OCI-LY7 (cell line): Measurements from ENCODE around the gene OLFML3. TPM values are rescaled to one million over a fixed set of nuclear protein-coding genes. Genes with fewer than 3 reads are reported as not detected.
A peak's percentile ranks its signal among the peaks of the same experiment; 100 is the strongest.

Experiments
- BruUV-seq: library from RNA; stranded (reverse); fragments of 400-500 nt; replicated peaks from 2 replicates; lab custom pipeline; 2021; lab: Mats Ljungman, UMichigan
- CTCF ChIA-PET: fragments of 300-600 bp; sonication (Branson Sonifier 250); formaldehyde crosslinking; loops from one replicate; lab custom pipeline; 2022; ENCODE audit warnings: antibody characterized with exemption; ENCODE audit not compliant: unreplicated experiment; lab: Charles Lee
- POLR2A ChIA-PET: fragments of 300-600 bp; sonication (Branson Sonifier 250); formaldehyde crosslinking; loops from one replicate; lab custom pipeline; 2022; ENCODE audit warnings: antibody characterized with exemption; lab: Charles Lee
- DNase-seq: peaks from one replicate; pipeline ENCODE4 v3.0.0-alpha.2; 2015; ENCODE audit warnings: low spot score
- H2AFZ ChIP-seq: fragments of 200-600 bp; sonication (generic), shearing (Covaris generic); 2 replicates; pipeline ENCODE4 v1.6.1; 2014; ENCODE audit warnings: mild to moderate bottlenecking, antibody characterized with exemption, low read length, moderate library complexity
- H3K27ac ChIP-seq: fragments of 200-600 bp; sonication (generic); 2 replicates; pipeline ENCODE4 v1.5.1; 2014; ENCODE audit warnings: mixed run types, low read depth, mild to moderate bottlenecking, moderate library complexity, low read length, inconsistent platforms; ENCODE audit not compliant: poor library complexity, severe bottlenecking
- H3K36me3 ChIP-seq: fragments of 200-600 bp; sonication (generic); 2 replicates; pipeline ENCODE4 v1.6.1; 2014; ENCODE audit warnings: mild to moderate bottlenecking, antibody characterized with exemption, low read length, moderate library complexity, mixed read lengths; ENCODE audit not compliant: insufficient read depth
- H3K4me1 ChIP-seq: fragments of 200-600 bp; sonication (generic); 2 replicates; pipeline ENCODE4 v1.5.1; 2014; ENCODE audit warnings: mild to moderate bottlenecking, low read length; ENCODE audit not compliant: insufficient read depth, poor library complexity, severe bottlenecking
- H3K4me2 ChIP-seq: fragments of 200-600 bp; sonication (generic); 2 replicates; pipeline ENCODE4 v1.6.1; 2014; ENCODE audit warnings: mild to moderate bottlenecking, low read length
- H3K4me3 ChIP-seq: fragments of 200-600 bp; sonication (generic); 2 replicates; pipeline ENCODE4 v1.5.1; 2014; ENCODE audit warnings: mild to moderate bottlenecking, low read depth, low read length; ENCODE audit not compliant: poor library complexity, severe bottlenecking
- H3K79me2 ChIP-seq: fragments of 200-600 bp; sonication (generic); 2 replicates; pipeline ENCODE4 v1.6.1; 2016; ENCODE audit warnings: low read depth, mild to moderate bottlenecking, low read length, moderate library complexity, mixed read lengths; ENCODE audit not compliant: insufficient read depth
- H3K9me2 ChIP-seq: fragments of 200-600 bp; sonication (generic); 2 replicates; pipeline ENCODE4 v1.6.1; 2016; ENCODE audit warnings: mild to moderate bottlenecking, low read length, mixed read lengths; ENCODE audit not compliant: insufficient read depth
- H3K9me3 ChIP-seq: fragments of 200-600 bp; sonication (generic); 2 replicates; pipeline ENCODE4 v1.6.1; 2014; ENCODE audit warnings: mild to moderate bottlenecking, mixed run types, low read length, mixed read lengths
- H4K20me1 ChIP-seq: fragments of 200-600 bp; sonication (generic); 2 replicates; pipeline ENCODE4 v1.6.1; 2014; ENCODE audit warnings: mild to moderate bottlenecking, antibody characterized with exemption, low read length, moderate library complexity, mixed read lengths; ENCODE audit not compliant: insufficient read depth
- EZH2phosphoT487 ChIP-seq: fragments of 200-600 bp; sonication (generic); IDR thresholded peaks from 2 replicates; pipeline ENCODE4 v1.6.1; 2018; ENCODE audit warnings: low read depth, borderline replicate concordance, mild to moderate bottlenecking, mixed run types, antibody characterized with exemption, low read length, moderate library complexity, mixed read lengths
- intact Hi-C: fragments of 100-400 bp; cut with micrococcal nuclease; formaldehyde crosslinking; loops from one replicate; pipeline ENCODE4 v1.10.0; 2022; ENCODE audit not compliant: unreplicated experiment
- total RNA-seq, 2 experiments: library from RNA; depleted of rRNA in 1 of 2; stranded (reverse); fragments of >200 nt in 1 of 2; shearing (Covaris generic) in 1 of 2; gene quantifications; 2 replicates each; pipeline ENCODE4 v1.2.3, GENCODE V29; 2014 to 2022
- TF ChIP-seq, protein P1 (sequence below): fragments of 200-600 bp; sonication (generic); conservative IDR thresholded peaks from 2 replicates; pipeline ENCODE4 v1.5.1; 2014; ENCODE audit warnings: mild to moderate bottlenecking, antibody characterized with exemption, low read length, moderate library complexity, mixed read lengths

The OLFML3 gene
- total RNA-seq, 2 experiments from 2014 or later, result 0.34 to 0.44 TPM

DNA sequence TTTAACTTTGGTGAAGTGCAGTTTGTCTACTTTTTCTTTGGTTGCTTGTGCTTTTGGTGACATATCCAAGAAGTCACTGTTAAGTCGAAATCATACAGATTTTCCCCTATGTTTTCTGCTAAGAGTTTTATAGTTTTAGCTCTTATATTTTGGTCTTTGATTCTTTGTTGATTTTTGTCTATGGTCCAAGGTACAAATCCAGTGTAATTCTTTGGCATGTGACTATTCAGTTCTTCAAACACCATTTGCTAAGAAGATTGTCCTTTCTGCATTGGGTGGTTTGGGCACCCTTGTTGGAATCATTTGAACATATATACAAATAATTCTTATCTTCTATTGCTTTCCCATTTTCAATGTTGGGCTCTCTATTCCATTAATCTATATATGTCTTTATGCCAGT is 33.9 kb upstream of the OLFML3 start:
- ChIA-PET CTCF (no interaction called here), POLR2A (interaction anchor here (1.0 to 3.2 kb wide), 5 partner anchors 12 to 39 kb away, joined by 3 to 29 read pairs (median 12); partner anchors contain the start of gene HIPK1)
- peak overlapping the region; percentile 88 for H3K27ac ChIP-seq
- peaks cover 21% of the 10 kb centered on the region; the same call in 1 of the 2 replicates for H3K9me3 ChIP-seq
- H2AFZ ChIP-seq, result no peak overlapping the region
- peaks cover 96% of the 10 kb centered on the region for H3K79me2 ChIP-seq
- peaks cover 50% of the 10 kb centered on the region for H3K36me3 ChIP-seq
- no TSS peak for BruUV-seq
- TF ChIP-seq, protein P1, sequence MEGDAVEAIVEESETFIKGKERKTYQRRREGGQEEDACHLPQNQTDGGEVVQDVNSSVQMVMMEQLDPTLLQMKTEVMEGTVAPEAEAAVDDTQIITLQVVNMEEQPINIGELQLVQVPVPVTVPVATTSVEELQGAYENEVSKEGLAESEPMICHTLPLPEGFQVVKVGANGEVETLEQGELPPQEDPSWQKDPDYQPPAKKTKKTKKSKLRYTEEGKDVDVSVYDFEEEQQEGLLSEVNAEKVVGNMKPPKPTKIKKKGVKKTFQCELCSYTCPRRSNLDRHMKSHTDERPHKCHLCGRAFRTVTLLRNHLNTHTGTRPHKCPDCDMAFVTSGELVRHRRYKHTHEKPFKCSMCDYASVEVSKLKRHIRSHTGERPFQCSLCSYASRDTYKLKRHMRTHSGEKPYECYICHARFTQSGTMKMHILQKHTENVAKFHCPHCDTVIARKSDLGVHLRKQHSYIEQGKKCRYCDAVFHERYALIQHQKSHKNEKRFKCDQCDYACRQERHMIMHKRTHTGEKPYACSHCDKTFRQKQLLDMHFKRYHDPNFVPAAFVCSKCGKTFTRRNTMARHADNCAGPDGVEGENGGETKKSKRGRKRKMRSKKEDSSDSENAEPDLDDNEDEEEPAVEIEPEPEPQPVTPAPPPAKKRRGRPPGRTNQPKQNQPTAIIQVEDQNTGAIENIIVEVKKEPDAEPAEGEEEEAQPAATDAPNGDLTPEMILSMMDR, result no peak
- TF ChIP-seq EZH2phosphoT487, result no peak
- no peaks in the 10 kb centered on the region for H4K20me1 ChIP-seq
- peaks cover 72% of the 10 kb centered on the region for H3K4me1 ChIP-seq
- peak overlapping the region; percentile 69 for H3K4me2 ChIP-seq
- intact Hi-C loops, result loop anchor here (10.0 kb wide), 2 partner anchors 809 to 991 kb away; partner anchors contain the start of genes CSDE1 and SLC16A1
- peak overlapping the region; percentile 50 for H3K4me3 ChIP-seq
- H3K9me2 ChIP-seq, result no peaks in the 10 kb centered on the region
- DNase-seq, result no peak

DNA sequence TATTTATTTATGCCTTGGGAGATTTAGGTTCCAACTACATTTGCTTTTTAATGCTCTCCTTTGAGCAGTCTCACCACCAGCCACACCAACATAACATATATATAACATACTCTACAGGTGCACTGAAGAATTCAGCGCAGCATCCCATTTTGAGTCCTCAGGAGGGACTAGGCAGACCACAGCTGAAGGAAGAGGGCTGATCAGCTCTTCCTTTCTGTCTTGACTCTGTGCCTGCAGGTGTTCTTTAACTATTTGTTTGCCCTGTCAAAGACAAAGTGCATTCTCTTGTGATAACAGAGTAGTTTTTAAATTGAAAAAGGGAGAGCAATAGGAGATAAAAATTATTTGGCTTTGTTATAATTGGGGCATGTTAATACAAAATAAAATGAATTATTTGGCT is 33.2 kb upstream of the OLFML3 start:
- POLR2A ChIA-PET, result interaction anchor here (0.5 to 3.2 kb wide), 19 partner anchors 9 to 566 kb away, joined by 3 to 29 read pairs (median 4); partner anchors contain the start of genes DCLRE1B, HIPK1 and PHTF1
- intact Hi-C loops, result loop anchor here (1.0 to 10.0 kb wide), 4 partner anchors 16 to 991 kb away; partner anchors contain the start of genes CSDE1, RSBN1 and SLC16A1
- H3K36me3 ChIP-seq, result peaks cover 51% of the 10 kb centered on the region

More for the DNA sequence above, 33.2 kb upstream of the OLFML3 start:
- Histone ChIP-seq H4K20me1 (no peaks in the 10 kb centered on the region), H3K9me2 (no peaks in the 10 kb centered on the region), H3K4me2 (peak overlapping the region; percentile 69), H2AFZ (no peak overlapping the region), H3K4me3 (peak overlapping the region; percentile 50), H3K9me3 (peaks cover 21% of the 10 kb centered on the region; the same call in 1 of the 2 replicates), H3K79me2 (peaks cover 96% of the 10 kb centered on the region), H3K27ac (peak overlapping the region; percentile 88), H3K4me1 (peaks cover 65% of the 10 kb centered on the region)
- TF ChIP-seq, protein P1, result no peak
- DNase-seq, result peak; percentile 89
- CTCF ChIA-PET, result interaction anchor here (1.2 kb wide), 1 partner anchor 76 kb away, joined by 3 read pairs; no protein-coding TSS in a partner anchor
- no TSS peak for BruUV-seq
